AG09309 (cell line): ENCODE measurements around the gene RAPGEF5.
A peak's percentile ranks its signal among the peaks of the same experiment; 100 is the strongest.

Source experiments
- DNase-seq: peaks from one replicate; pipeline ENCODE4 v3.0.0-alpha.2; 2010; ENCODE audit warnings: low read depth
- H3K4me3 ChIP-seq: 2 replicates; pipeline ENCODE4 v1.5.1; 2011; ENCODE audit warnings: mild to moderate bottlenecking, low read depth, low read length, moderate library complexity; ENCODE audit not compliant: control insufficient read depth
- TF ChIP-seq, protein P1 (sequence below): IDR thresholded peaks from 2 replicates; pipeline ENCODE4 v1.5.1; 2011; ENCODE audit warnings: mild to moderate bottlenecking, low read depth, low read length, inconsistent platforms; ENCODE audit not compliant: insufficient read depth, control insufficient read depth; ENCODE audit errors: missing control alignments

Gene RAPGEF5

DNA sequence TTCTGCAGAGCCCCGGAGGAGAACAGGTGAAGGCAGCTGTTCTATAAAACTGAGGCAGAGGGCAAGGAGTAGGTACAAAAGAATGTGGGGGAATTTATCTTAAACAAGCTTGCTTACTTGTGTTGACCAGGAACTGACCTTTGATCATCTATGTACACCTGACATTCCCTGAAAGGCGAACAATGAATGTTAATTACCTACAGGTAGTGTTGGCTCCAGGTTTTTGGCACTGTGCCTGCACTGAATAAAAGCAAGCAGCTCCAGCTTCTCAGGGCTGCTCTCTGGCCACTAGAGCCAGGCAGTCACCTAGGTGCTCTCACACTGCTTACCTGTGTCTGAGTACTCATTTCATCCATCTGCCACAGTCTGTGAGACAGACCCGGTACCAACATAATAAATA lies 87.0 kb downstream of the RAPGEF5 start:
- no peak overlapping the region for H3K4me3 ChIP-seq
- DNase-seq: no peak
- TF ChIP-seq, protein P1, sequence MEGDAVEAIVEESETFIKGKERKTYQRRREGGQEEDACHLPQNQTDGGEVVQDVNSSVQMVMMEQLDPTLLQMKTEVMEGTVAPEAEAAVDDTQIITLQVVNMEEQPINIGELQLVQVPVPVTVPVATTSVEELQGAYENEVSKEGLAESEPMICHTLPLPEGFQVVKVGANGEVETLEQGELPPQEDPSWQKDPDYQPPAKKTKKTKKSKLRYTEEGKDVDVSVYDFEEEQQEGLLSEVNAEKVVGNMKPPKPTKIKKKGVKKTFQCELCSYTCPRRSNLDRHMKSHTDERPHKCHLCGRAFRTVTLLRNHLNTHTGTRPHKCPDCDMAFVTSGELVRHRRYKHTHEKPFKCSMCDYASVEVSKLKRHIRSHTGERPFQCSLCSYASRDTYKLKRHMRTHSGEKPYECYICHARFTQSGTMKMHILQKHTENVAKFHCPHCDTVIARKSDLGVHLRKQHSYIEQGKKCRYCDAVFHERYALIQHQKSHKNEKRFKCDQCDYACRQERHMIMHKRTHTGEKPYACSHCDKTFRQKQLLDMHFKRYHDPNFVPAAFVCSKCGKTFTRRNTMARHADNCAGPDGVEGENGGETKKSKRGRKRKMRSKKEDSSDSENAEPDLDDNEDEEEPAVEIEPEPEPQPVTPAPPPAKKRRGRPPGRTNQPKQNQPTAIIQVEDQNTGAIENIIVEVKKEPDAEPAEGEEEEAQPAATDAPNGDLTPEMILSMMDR: no peak

DNA sequence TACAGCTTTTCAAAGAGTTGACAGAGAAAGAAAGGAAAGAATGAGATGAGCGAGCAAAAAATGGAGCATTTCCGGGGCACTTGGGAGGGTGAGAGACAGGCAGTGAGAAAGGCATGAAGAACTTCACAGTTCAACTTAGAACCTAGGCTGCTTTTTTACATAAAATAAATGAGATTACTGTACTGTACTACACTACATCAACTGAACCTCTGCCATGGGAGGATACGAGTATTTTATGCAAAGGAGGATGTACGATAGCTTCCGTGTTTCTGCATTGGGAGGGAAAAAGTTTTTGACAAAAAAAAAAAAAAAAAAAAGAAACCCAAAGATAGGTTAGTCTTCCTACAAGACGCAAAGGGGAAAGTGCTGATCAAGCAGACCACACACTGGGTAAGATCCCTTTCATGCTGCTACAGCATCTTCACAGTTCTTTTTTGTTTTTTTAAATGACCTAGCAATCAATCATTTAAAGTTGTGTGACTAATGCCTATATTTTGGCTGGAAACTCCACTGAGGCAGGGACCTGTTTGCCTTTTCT lies 88.0 kb downstream of the RAPGEF5 start:
- no peak for DNase-seq
- no peak overlapping the region for H3K4me3 ChIP-seq
- TF ChIP-seq, protein P1: no peak

DNA sequence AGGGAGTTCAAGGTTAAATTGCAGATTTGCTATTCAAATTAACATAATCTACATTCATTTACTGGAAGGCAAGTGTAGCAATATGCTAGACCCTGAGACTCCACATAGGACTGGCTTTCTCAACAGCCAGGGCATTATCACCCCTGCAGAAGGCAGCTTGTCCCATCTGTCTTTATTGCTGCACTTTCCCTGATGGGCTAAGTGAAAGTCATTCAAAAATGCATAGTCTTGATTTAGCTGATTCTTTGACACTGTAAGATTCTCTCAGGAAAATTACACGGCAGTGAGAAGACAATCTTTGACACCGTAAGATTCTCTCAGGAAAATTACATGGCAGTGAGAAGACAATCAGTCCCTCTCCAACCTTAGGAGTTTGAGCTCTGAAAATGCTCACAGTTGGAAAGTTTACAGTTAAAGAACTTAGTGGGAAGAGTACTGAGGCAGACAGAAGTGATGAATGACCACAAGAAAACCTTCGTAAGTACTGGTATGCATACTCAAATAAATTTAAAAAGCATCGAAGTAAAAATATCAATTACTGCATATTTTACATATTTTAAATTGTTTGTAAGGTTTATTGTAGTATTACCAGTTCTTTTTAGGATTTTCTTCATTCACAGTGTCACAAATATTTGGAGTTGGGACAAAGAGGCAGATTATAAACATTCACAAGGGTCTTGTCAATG lies 88.9 kb downstream of the RAPGEF5 start:
- TF ChIP-seq, protein P1: no peak
- H3K4me3 ChIP-seq: no peak overlapping the region
- DNase-seq: peak; percentile 28

DNA sequence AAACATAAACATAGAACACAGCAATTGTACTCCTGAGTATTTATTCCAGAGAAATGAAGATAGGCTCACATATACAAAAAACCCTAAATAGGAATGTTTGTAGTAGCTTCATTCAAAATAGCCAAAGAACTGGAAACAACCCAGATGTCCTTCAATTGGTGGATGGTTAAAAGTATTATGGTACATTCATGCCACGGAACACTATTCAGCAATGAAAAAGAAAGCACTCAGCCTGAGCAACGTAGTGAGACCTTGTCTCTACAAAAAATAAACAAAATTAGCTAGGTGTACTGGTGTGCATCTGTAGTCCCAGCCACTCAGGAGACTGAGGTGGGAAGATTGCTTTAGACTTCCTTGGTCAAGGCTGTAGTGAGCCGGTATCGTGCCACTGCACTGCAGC lies 94.4 kb downstream of the RAPGEF5 start:
- DNase-seq: no peak
- H3K4me3 ChIP-seq: no peak overlapping the region

DNA sequence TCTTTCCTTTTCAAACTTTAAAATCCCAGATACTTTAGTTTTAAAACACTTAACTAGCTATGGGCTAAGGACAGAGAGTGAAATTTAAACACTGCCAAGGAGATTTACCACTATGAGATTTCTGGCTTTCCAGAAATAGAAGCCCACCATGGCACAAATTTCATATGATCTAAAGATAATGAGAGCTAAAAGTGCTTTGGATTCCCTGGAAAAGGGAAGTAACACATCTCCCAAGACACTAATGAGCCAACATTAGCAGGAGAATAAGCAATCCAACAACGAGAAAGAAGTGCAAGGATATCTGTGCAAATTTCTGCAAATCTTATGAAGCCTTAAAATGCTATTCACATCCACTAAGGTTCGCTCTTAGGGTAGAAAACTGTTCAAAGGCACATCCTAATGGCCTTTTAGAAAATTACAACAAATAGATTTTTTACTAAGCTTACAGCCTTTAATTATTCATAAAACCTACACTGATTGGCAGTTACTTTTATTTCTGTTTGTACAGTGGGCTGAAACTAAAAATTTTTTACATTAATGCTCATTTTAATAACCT lies 100.3 kb downstream of the RAPGEF5 start:
- H3K4me3 ChIP-seq: no peak overlapping the region
- no peak for DNase-seq
- TF ChIP-seq, protein P1: peak; percentile 9

More for the DNA sequence above, 94.4 kb downstream of the RAPGEF5 start:
- TF ChIP-seq, protein P1: no peak

DNA sequence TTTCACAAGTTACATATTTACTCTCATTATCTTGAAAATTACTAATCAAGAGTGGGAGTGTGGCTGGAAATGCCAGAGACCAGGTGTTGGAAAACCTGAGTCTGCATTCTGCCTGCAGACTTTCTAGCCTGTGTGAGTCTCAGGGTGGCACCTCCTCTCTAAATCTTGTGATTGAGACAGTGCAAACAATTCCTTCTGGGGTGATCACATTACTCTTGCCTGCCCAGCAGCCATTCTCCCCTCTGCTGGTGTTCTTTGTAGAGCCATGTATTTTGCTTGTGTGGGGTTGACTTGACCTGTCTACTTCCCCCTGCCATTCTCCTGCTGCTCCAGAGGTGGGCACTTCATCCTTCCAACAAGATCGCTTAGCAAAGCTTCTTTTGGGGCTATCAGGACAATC lies 101.1 kb downstream of the RAPGEF5 start:
- no peak overlapping the region for H3K4me3 ChIP-seq
- TF ChIP-seq, protein P1: no peak
- no peak for DNase-seq

DNA sequence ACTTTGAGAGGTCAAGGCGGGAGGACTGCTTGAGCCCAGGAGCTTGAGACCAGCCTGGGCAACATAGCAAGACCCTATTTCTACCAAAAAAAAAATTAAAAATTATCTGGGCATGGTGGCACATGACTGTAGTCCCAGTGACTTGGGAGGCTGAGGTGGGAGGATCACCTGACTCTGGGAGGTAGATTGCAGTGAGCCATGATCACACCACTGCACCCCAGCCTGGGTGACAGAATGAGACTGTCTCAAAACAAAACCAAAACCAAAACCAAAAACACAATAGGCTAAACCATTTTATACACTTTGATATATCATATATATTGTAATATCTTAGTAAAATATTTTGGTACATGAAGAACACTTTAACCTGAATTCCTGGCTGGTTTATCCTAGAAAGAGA lies 101.6 kb downstream of the RAPGEF5 start:
- TF ChIP-seq, protein P1: no peak
- no peak for DNase-seq
- H3K4me3 ChIP-seq: no peak overlapping the region
